Prostate gland (tissue), 2 donors: ENCODE results near the gene C11orf68. TPM values are rescaled to one million over a fixed set of nuclear protein-coding genes. Genes with fewer than 3 reads are reported as not detected.
A peak's percentile ranks its signal among the peaks of the same experiment; 100 is the strongest.

Source experiments
- DNase-seq: peaks from one replicate; pipeline ENCODE4 v3.0.0-alpha.2; 2019; ENCODE audit warnings: low spot score
- H3K27ac ChIP-seq, 2 donors: fragments of 200-600 bp; sonication (generic); 2 replicates each; pipeline ENCODE4 v1.5.1; 2017 to 2019
- H3K27me3 ChIP-seq: fragments of 200-600 bp; sonication (generic); replicated peaks from 2 replicates; pipeline ENCODE4 v1.5.1; 2019; ENCODE audit not compliant: insufficient read depth
- H3K36me3 ChIP-seq, 2 donors: fragments of 200-600 bp; sonication (generic); 1 replicate in 1 of 2; 2 replicates in 1 of 2; pipeline versions ENCODE4 v1.5.1 to v1.8.1; 2017 to 2019
- H3K4me1 ChIP-seq: fragments of 200-600 bp; sonication (generic); replicated peaks from 2 replicates; pipeline ENCODE4 v1.5.1; 2019
- H3K4me3 ChIP-seq, 2 donors: fragments of 200-600 bp; sonication (generic); 2 replicates each; pipeline ENCODE4 v1.5.1; 2017 to 2019
- H3K9me3 ChIP-seq: fragments of 200-600 bp; sonication (generic); 2 replicates; pipeline ENCODE4 v1.5.1; 2017
- POLR2A ChIP-seq: fragments of 450-650 bp; IDR thresholded peaks from one replicate; pipeline ENCODE4 v1.6.1; 2016; ENCODE audit warnings: antibody characterized with exemption, mild to moderate bottlenecking
- POLR2AphosphoS5 ChIP-seq: sonication (generic); formaldehyde crosslinking; IDR thresholded peaks from one replicate; pipeline ENCODE4 v1.6.1; 2017; ENCODE audit warnings: antibody characterized with exemption
- WGBS: methylation state at CpG from one replicate; pipeline ENCODE4 v1.1.5; 2018; 5-methylcytosine and 5-hydroxymethylcytosine counted together
- intact Hi-C: fragments of 100-400 bp; cut with DNase I; formaldehyde crosslinking; loops from one replicate; pipeline ENCODE4 v1.14.2; 2022
- total RNA-seq, 2 donors: library from RNA; depleted of rRNA; stranded (reverse); fragments of >200 nt; gene quantifications; one replicate each; pipeline ENCODE4 v1.1.0, GENCODE V29; 2016
- TF ChIP-seq, protein P1 (sequence below), 4 experiments: fragments of 200-600 bp in 2 of 4; fragments of 450-650 bp in 2 of 4; sonication (generic) in 2 of 4; IDR thresholded peaks; 1 replicate in 3 of 4; 2 replicates in 1 of 4; pipeline ENCODE4 v1.5.1; 2016 to 2019; ENCODE audit warnings: antibody characterized with exemption in 4 of 4, mild to moderate bottlenecking in 2 of 4, moderate library complexity in 2 of 4

The C11orf68 gene
- total RNA-seq, 2 donors from 2014 or later = 30.1 to 54.6 TPM

DNA sequence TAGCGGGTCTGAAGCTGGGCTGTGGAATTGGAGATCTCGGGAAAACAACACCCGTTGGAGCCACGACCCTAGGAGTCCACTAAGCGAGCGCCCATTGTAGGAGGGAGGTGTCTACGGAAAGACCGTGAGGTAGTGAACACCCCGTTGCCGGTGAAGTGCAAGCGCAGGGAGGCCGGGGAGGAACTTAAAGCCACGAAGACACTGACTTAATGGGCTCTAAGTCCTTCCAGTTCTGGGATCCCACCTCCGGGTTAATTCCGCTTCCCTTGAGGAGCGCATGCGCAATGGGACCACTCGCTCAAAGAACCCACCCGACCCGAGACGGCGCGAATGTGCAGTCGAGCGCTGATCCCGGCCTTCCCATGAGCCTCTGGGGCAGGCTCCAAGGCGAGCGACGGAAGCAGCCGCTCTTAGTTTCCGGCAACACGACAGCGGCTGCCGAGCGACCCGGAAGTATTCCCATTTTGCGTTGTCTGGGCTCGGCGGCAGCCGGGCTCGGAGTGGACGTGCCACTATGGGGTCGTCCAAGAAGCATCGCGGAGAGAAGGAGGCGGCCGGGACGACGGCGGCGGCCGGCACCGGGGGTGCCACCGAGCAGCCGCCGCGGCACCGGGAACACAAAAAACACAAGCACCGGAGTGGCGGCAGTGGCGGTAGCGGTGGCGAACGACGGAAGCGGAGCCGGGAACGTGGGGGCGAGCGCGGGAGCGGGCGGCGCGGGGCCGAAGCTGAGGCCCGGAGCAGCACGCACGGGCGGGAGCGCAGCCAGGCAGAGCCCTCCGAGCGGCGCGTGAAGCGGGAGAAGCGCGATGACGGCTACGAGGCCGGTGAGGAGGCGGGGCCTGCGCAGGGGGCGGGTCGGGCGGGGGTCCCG lies 42.6 kb upstream of the C11orf68 start, which contains the start of gene SART1:
Gene SART1, plus strand, starts transcription at position 468 of the 874 bp plus-strand sequence. Its CDS starts 47 bp downstream, at position 515.
- peak; percentile 100 for TF ChIP-seq POLR2AphosphoS5
- TF ChIP-seq, protein P1, sequence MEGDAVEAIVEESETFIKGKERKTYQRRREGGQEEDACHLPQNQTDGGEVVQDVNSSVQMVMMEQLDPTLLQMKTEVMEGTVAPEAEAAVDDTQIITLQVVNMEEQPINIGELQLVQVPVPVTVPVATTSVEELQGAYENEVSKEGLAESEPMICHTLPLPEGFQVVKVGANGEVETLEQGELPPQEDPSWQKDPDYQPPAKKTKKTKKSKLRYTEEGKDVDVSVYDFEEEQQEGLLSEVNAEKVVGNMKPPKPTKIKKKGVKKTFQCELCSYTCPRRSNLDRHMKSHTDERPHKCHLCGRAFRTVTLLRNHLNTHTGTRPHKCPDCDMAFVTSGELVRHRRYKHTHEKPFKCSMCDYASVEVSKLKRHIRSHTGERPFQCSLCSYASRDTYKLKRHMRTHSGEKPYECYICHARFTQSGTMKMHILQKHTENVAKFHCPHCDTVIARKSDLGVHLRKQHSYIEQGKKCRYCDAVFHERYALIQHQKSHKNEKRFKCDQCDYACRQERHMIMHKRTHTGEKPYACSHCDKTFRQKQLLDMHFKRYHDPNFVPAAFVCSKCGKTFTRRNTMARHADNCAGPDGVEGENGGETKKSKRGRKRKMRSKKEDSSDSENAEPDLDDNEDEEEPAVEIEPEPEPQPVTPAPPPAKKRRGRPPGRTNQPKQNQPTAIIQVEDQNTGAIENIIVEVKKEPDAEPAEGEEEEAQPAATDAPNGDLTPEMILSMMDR (IDR thresholded peaks at IDR 0.05) = peak in 2 of 4 experiments; percentile 26 to 31
- TF ChIP-seq POLR2A = peak; percentile 48
- peaks cover 13 to 22% of the 10 kb centered on the region in 2 donors for H3K36me3 ChIP-seq
- intact Hi-C loops = loop anchor here (2.0 to 5.0 kb wide), 3 partner anchors 41 to 73 kb away; partner anchors contain the start of genes BANF1, C11orf68, DRAP1 and EIF1AD
- H3K4me3 ChIP-seq = peak within 1 kb of the TSS; percentile 89 to 100
- DNase-seq = peak; percentile 96
- under 1% methylated on average over 93 of the region's 97 CpGs for WGBS
- peak within 1 kb of the TSS; percentile 74 to 81 for H3K27ac ChIP-seq
- H3K4me1 ChIP-seq = peaks cover 12% of the 10 kb centered on the region
- no peaks in the 10 kb centered on the region for H3K9me3 ChIP-seq
- no peaks in the 10 kb centered on the region for H3K27me3 ChIP-seq

GRCh38 chr11:65960824-65961266 lies 42.0 kb upstream of the C11orf68 start:
- peak overlapping the region; percentile 74 to 81 for H3K27ac ChIP-seq
- no peak for DNase-seq
- no peaks in the 10 kb centered on the region for H3K27me3 ChIP-seq
- H3K9me3 ChIP-seq = no peaks in the 10 kb centered on the region
- peaks cover 12% of the 10 kb centered on the region for H3K4me1 ChIP-seq
- peak overlapping the region; percentile 89 to 100 for H3K4me3 ChIP-seq
- intact Hi-C loops = loop anchor here (2.0 to 5.0 kb wide), 3 partner anchors 42 to 72 kb away; partner anchors contain the start of genes BANF1, C11orf68, DRAP1 and EIF1AD
- TF ChIP-seq, protein P1 (IDR thresholded peaks at IDR 0.05) = no peak
- TF ChIP-seq POLR2AphosphoS5 (no peak), POLR2A (no peak)
- H3K36me3 ChIP-seq = peaks cover 7 to 15% of the 10 kb centered on the region in 2 donors
- WGBS = 45% methylated on average over 16 of the region's 16 CpGs

GRCh38 chr11:65958774-65959420 lies 40.0 kb upstream of the C11orf68 start:
- H3K4me3 ChIP-seq = no peak overlapping the region
- TF ChIP-seq POLR2AphosphoS5 (no peak), POLR2A (no peak)
- TF ChIP-seq, protein P1 (IDR thresholded peaks at IDR 0.05) = no peak
- H3K9me3 ChIP-seq = no peaks in the 10 kb centered on the region
- 59% methylated on average over 17 of the region's 17 CpGs for WGBS
- peaks cover 12% of the 10 kb centered on the region for H3K4me1 ChIP-seq
- intact Hi-C loops = no loop called here
- no peak for DNase-seq
- no peaks in the 10 kb centered on the region for H3K36me3 ChIP-seq
- no peak overlapping the region for H3K27ac ChIP-seq
- H3K27me3 ChIP-seq = no peaks in the 10 kb centered on the region

DNA sequence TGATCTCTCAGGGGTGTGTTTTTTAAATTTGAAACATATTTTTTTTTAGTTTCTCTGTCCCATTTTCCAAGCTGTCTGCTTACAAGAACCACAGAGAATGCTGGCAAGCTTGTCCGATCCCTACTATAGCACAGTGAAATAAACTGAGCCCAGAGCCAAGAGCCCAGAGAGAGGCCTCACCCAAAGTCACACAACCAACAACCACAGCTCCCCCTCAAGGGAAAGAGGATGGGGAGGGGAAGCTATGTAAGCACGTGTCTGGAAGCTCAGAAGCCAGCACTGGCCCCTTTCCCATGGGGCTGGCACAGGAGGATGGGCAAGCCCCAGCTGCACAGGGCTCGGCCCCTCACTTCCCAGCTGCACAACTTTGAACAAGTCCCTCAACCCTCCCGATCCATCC lies 39.4 kb upstream of the C11orf68 start:
- intact Hi-C loops = no loop called here
- no peaks in the 10 kb centered on the region for H3K9me3 ChIP-seq
- no peaks in the 10 kb centered on the region for H3K27me3 ChIP-seq
- 48% methylated on average over 4 of the region's 4 CpGs for WGBS
- no peak for DNase-seq
- TF ChIP-seq POLR2AphosphoS5 = no peak
- TF ChIP-seq, protein P1 (IDR thresholded peaks at IDR 0.05) = no peak
- no peak for TF ChIP-seq POLR2A
- peaks cover 10% of the 10 kb centered on the region for H3K4me1 ChIP-seq
- no peaks in the 10 kb centered on the region for H3K36me3 ChIP-seq
- H3K4me3 ChIP-seq = no peak overlapping the region
- no peak overlapping the region for H3K27ac ChIP-seq
